Airway epithelial cell (primary cell): ENCODE results near the gene SETBP1. TPM values are rescaled to one million over a fixed set of nuclear protein-coding genes. Genes with fewer than 3 reads are reported as not detected.

Source experiments
- total RNA-seq: library from RNA; depleted of rRNA; stranded (reverse); fragments of >200 nt; gene quantifications from 2 replicates; pipeline ENCODE4 v1.2.3, GENCODE V29; 2015

The SETBP1 gene
- 4.0 and 5.3 TPM in 2 replicates for total RNA-seq

GRCh38 chr18:44680273-44681075, at the start of gene SETBP1:
Gene SETBP1 (plus strand): TSS chr18:44680888. CDS start chr18:44701347, 20,459 bp downstream.

